GM21526 (cell line): ENCODE measurements around the gene NEK5.
"Not testable (repeated sequence)": the region's sequence is repeated elsewhere in the genome, so short reads cannot be mapped to it uniquely, and the experiment has no call there.

Experiments used
- ATAC-seq: cut with Tn5 transposase; IDR thresholded peaks from one replicate; pipeline ENCODE4 v1.9.1; 2021; ENCODE audit warnings: moderate library complexity; ENCODE audit not compliant: unreplicated experiment, low FRiP score

The NEK5 gene

DNA sequence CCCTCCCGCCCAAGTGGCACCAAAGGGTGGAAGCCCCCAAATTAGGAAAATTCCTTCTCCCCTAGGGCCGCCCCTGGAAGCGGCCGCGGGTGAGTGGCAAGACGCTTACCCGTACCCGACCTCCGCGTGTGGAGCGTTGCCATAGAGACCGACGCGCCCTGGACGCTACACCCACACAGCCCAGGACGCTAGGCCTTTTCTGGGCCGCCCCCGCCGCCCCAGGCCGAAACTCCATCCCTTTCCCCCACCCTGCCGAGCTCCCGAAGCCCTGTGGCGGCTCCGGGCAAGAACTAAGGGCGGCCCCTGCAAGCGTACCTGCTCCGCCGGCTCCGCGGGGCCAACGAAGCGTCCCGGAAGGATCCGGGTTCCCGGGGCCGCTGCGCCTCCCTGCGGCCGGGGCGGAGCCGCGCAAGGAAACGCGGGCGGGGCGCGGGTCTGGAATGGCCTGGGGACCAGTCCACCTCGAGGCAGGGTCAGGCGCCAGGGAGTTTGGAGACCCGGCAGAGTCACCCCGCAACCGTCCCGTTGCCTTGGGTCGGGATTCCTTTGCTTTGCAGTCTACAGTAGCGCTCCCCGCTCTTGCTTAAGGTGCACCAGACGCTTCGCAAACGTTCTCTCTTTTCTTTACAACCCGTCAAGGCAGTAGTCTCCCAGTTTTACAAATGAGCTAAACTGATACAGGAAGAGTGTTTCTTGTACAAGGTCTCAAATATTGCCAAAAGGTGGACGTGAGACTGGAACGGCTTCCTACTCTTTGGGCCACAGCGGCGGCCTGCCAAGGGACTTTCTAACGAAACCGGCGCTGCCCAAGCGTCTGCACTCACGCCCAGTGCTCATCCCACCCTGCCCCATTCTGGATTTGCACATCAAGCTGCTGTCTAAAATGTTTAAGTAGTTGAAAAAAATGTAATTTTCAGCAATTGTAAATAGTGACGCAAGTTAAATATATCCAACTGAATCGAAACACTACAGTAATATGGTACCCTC is at the start of gene NEK5:
Gene NEK5 (minus strand): TSS at position 360 of the 987 bp plus-strand sequence. CDS start 1,591 bp downstream, outside the sequence.
- ATAC-seq = peak; percentile 69

DNA sequence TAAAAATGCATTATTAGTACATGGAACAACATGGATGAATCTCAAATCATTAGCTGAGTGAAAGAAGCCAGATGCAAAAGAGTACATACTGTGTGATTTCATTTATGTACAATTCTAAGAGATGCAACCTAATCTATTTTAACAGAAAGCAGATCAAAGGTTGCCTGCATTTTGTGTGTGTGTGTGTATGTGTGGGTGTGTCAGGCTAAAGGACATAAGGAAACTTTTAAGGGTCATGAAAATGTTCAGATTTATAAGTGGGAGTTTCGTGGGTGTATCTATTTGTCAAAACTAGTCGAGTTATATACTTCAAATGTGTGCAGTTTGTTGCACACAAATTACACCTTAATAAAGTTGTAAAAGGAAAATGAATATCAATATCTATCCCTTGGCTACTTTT is 48.4 kb upstream of the NEK5 start:
- ATAC-seq = no peak

GRCh38 chr13:52173970-52174369 is 45.1 kb upstream of the NEK5 start:
- not testable (repeated sequence) for ATAC-seq

DNA sequence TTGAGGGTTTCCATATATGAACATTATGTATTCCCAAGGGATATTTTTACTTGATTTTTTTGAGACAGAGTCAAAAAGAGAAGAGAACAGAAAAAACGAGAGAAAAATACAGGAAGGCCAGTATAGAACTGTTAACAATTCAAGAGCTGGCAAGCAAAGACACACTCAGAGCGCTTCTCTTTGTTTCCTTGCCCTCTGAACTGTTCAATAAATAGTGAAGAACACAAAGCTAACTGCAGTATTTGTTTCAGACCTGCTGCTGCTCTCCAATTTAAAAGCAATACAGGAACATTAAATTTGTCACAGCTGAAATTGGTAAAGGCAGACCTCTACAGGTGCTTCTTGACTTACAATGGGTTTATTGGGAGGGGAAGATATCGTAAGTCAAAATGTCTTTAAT is 44.5 kb upstream of the NEK5 start:
- no peak for ATAC-seq

DNA sequence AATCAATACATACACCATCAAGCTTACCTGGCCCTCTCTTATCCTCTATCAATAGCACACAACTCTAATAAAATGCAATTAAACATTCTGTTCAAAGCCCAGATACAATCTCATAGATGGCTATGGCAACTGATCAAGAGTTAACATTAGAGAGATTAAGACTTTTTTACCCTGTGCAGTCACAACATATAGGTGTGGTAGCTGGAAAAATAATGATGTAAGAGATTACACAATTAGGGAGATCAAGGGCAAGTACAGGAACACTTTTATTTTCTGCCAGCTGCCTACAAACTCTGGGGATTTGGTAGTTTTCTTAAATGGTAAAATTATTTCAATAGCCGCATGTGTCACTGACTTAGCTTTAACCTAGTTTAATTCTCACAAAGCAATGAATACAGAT is 42.8 kb upstream of the NEK5 start:
- ATAC-seq = not testable (repeated sequence)

GRCh38 chr13:52170828-52171391 is 42.0 kb upstream of the NEK5 start:
- ATAC-seq = not testable (repeated sequence)

DNA sequence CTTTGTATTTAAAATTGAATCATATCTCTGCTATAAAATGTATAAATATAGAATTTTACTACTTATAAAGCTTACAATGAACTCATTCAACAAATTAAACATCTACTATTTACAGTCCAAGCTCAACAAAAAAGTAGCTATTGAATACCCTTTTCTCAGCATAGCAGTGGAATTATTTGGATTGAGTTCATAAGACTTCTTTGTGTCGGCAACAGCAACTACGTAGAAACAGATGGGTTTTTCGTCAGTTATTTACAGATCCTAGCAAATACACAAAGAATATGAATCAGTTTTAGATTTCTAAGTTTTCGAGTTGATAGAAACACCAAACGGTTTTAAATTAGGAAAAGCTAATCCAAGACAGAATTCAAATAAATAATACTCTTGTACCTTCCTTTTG is 41.0 kb upstream of the NEK5 start:
- ATAC-seq = no peak

- ATAC-seq = no peak
These were observed 36.5 kb upstream of the NEK5 start for GRCh38 chr13:52165411-52165810.

GRCh38 chr13:52164989-52165388 is 36.1 kb upstream of the NEK5 start:
- ATAC-seq = no peak

DNA sequence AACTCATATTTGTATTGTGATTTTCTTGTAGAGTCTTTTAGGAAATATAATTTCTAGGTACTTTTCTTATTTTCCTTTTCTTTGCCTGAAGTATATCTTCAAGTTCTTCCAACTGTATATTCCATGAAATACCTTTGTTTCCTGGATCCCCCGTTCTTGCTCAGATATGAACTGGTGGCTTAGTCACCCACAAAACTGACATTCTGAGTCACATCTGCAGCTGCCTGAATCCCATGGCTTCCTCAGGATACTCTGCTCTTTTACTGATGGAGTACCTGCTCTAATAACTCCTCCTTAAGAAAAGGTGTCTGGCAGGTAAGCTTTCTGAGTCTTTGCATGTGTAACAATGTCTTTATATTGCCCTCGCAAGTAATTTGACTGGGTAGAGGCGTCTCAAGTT is 35.0 kb upstream of the NEK5 start:
- ATAC-seq = not testable (repeated sequence)

- ATAC-seq = no peak
These were observed 33.6 kb upstream of the NEK5 start for GRCh38 chr13:52162279-52163101.

GRCh38 chr13:52161181-52161646 is 32.3 kb upstream of the NEK5 start:
- no peak for ATAC-seq

DNA sequence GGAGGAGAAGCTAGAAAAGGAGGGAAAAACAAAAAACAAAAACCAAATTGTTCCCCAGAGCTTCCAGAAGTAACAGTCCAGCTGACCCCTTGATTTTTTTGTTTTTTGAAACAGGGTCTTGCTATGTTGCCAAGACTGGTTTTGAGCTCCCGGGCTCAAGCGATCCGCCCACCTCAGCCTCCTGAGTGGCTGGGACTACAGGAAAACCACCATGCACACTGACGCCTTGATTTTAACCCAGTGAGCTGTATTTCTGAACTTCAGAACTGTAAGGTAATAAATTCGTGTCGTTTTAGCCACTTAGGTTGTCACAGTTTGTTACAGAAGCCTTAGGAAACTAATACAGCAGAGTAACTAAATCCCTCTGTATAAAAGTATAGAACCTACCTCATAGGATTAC is 31.6 kb upstream of the NEK5 start:
- no peak for ATAC-seq

- ATAC-seq = no peak
These were observed 31.2 kb upstream of the NEK5 start for GRCh38 chr13:52160053-52160452.

- peak; percentile 75 for ATAC-seq
These were observed 30.5 kb upstream of the NEK5 start, which contains the start of gene NEK3 for GRCh38 chr13:52159159-52159982. Gene NEK3 (minus strand): TSS chr13:52159597. CDS start chr13:52156191, 3,406 bp downstream.

- ATAC-seq = peak; percentile 28
These were observed 29.8 kb upstream of the NEK5 start for GRCh38 chr13:52158629-52159158.

DNA sequence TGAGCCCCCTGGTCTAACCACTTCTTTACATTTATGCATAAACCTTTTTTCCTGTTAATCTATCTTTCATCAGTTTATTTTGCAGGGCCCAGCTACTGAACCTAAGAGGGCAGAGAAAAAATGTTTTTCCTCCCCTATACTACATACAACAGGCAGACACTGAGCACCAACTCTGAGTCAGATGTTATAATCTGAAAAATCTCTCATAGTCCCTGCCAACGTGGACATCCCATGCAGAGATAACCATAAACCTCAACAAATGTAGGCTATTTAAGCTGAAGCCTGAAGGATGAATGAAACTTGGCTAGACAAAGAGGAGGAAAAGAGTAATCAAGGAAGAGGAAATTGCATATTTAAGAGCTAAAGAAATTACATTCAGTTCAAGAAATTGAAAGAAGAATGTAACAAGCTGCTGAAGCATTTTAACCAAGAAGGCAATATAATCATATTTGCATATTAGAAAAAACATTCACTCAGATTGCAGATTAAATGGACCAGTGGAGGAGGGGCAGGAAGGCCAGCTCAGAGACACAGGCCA is 27.9 kb upstream of the NEK5 start:
- ATAC-seq = no peak

DNA sequence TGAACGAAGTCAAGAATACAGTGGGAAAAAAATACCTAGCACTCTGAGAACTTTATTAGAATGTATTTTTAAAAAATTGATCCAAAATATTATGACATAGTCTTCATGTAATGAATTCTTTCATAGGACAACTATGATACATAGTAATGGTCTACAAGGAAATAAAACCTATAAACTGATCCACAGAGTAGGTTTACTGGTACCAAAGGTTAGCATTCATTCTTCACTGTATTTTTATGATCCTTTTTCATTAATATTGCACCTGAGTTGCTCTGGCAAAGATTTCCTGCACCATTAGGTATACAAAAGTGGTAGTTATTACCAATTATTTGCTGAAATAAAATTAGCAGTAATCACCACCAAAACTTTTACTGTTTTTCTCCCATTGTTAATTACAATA is 26.3 kb upstream of the NEK5 start:
- ATAC-seq = no peak

- no peak for ATAC-seq
These were observed 18.4 kb upstream of the NEK5 start for GRCh38 chr13:52147225-52147624.
